Activated T-cell treated with anti-CD3 and anti-CD28 coated beads, Interleukin-2, amount 50 U/mL, for 72 hours (primary cell): ENCODE data around the gene THSD4. TPM values are rescaled to one million over a fixed set of nuclear protein-coding genes. Genes with fewer than 3 reads are reported as not detected.

Experiments
- ATAC-seq, 2 donors: fragments of 150-1000 bp; cut with Tn5 transposase; replicated peaks in 1 of 2; 2 replicates each; pipeline ENCODE4 v1.10.0; 2021; ENCODE audit warnings: moderate library complexity in 2 of 2, mild to moderate bottlenecking in 1 of 2
- DNase-seq, 2 donors: peaks; one replicate each; pipeline ENCODE4 v3.0.0; 2021 to 2022; ENCODE audit warnings: mixed read lengths in 1 of 2
- H3K27ac Mint-ChIP-seq: one replicate; pipeline ENCODE4 v1.8.0; 2022; ENCODE audit warnings: mild to moderate bottlenecking, moderate library complexity, mixed read lengths
- H3K27me3 Mint-ChIP-seq: one replicate; pipeline ENCODE4 v1.8.0; 2022; ENCODE audit warnings: low read depth, mixed read lengths
- H3K36me3 Mint-ChIP-seq, 2 donors: one replicate each; pipeline ENCODE4 v1.8.0; 2022; ENCODE audit warnings: mixed read lengths in 2 of 2, mild to moderate bottlenecking in 1 of 2; ENCODE audit not compliant: insufficient read depth in 2 of 2
- H3K4me1 Mint-ChIP-seq: one replicate; pipeline ENCODE4 v1.8.0; 2022; ENCODE audit warnings: low read depth, mixed read lengths
- H3K4me3 Mint-ChIP-seq, 2 donors: one replicate each; pipeline ENCODE4 v1.8.0; 2022; ENCODE audit warnings: mild to moderate bottlenecking in 2 of 2, mixed read lengths in 2 of 2, moderate library complexity in 2 of 2
- H3K9me3 Mint-ChIP-seq, 2 donors: one replicate each; pipeline ENCODE4 v1.8.0; 2022; ENCODE audit warnings: mixed read lengths in 2 of 2
- total RNA-seq, 2 donors: library from RNA; stranded (reverse); gene quantifications; one replicate each; pipeline ENCODE4 v1.2.3, GENCODE V29; 2022

Gene THSD4
- total RNA-seq, 2 donors from 2014 or later, result not detected

DNA sequence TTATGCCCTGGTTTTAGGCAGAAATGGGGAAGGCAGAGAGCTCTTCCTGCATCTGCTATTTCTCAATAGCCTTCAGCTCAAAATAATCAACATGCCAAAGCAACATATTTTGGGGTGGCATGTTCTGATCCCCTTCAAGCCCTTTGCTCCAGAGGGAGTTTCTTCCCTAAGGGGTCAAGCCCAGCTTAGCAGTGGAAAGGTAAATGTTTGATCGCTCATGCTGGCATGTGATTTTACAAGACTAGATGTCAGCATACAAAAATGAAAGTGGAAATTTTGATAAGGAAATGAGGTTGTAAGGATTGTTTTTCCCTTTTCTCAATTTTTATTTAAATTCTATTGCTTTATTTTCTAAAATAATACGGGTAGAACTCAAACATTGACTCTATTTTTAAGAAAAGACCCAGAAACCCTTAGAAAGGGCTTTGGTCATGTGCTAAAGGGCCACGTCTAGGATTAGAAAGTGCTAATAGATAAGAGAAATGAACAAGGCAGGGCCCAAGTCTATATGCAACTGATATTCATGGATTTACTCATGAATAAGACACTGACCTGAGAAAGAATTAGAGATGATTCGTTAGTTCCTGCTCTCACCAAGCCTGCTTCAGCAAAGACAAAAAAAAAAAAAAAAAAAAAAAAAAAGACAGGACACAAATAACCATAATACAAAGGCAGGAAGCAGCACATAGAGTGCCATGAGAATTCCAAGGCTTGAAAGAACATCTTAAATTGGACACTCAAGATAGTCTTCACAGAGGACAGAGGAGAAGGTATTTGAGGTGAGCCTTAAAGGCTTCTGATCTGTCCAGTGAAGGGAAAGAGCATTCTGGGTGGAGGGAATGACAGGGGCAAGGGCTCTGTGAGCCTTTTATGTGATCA is 640.1 kb downstream of the THSD4 start:
- no peaks in the 10 kb centered on the region for H3K36me3 Mint-ChIP-seq
- H3K9me3 Mint-ChIP-seq, result peaks cover 0 to 2% of the 10 kb centered on the region in 2 donors
- H3K4me1 Mint-ChIP-seq, result no peaks in the 10 kb centered on the region
- H3K27me3 Mint-ChIP-seq, result peaks cover 8% of the 10 kb centered on the region
- H3K4me3 Mint-ChIP-seq, result no peak overlapping the region
- DNase-seq (no peak), ATAC-seq (no peak)
- H3K27ac Mint-ChIP-seq, result no peak overlapping the region

DNA sequence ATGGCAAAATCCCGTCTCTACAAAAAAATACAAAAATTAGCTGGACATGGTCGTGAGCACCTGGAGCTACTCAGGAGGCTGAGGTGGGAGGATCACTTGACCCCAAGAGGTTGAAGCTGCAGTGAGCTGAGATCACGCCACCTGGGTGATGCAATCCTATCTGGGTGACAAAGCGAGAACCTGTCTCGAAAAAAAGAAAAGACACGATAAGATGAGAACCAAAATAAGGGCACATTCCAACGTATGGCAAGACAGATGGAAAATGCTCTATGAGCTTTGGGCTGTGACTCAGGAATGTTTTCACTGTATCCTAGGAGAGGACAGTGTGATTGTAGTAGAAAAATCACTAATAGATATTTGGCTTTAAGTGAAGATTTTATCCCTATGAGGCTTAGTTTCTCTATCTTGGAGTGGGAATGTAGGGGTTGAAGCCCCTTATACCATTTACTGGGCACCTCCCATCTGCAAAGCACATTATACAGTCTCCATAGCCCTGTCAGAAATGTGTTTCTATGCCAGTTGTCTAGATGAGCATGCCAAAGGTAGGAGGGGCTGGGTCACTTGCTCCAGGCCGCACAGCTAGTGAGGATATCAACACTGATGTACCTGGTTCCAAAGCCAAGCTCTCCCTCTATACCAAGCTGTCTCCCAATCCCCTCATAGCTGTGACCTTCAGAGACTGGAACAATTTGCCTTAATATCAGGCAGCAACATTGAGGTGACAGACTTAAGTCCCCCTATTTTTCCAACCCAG is 641.5 kb downstream of the THSD4 start:
- Mint-ChIP-seq H3K4me1 (no peaks in the 10 kb centered on the region), H3K27me3 (peaks cover 6% of the 10 kb centered on the region), H3K36me3 (peaks cover under 1 to 5% of the 10 kb centered on the region in 2 donors), H3K27ac (no peak overlapping the region), H3K4me3 (no peak overlapping the region), H3K9me3 (peaks cover 8% of the 10 kb centered on the region in 2 donors)
- no peak for ATAC-seq
- DNase-seq, result no peak

DNA sequence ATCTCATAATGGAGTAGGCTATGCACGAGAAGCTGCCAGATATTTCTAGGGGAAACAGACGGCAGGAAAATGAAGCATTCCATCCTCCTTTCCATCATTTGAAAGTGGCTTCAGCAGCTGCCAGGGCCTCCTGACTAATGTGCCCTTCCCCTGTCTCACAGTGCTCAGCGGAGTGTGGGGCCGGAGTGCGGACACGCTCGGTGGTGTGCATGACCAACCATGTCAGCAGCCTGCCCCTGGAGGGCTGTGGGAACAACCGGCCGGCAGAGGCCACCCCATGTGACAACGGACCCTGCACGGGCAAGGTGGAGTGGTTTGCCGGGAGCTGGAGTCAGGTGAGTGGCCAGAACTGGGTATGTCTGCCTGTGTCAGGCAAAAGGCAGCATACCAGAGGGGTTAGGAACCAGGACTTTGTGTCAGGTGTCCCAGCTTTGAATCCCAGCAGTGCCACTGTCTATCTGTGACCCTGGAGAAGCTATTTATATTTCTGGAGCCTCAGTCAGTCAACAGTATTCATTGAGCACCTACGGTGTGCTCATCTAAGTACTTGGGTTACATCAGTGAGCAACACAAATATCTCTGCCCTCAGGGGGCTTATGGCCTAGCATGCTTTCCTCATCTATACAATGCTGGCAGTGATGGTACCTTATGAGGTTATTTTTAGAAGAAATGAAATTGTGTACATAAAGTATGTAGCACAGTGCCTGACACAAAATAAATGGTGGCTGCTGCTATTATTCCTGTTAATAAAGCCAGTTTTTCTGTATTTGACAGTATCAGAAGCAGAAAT is 642.7 kb downstream of the THSD4 start:
- ATAC-seq (no peak), DNase-seq (no peak)
- H3K9me3 Mint-ChIP-seq, result peaks cover 10 to 12% of the 10 kb centered on the region in 2 donors
- no peak overlapping the region for H3K27ac Mint-ChIP-seq
- no peaks in the 10 kb centered on the region for H3K4me1 Mint-ChIP-seq
- H3K4me3 Mint-ChIP-seq, result no peak overlapping the region
- H3K27me3 Mint-ChIP-seq, result peaks cover 6% of the 10 kb centered on the region
- H3K36me3 Mint-ChIP-seq, result peaks cover 3 to 9% of the 10 kb centered on the region in 2 donors

DNA sequence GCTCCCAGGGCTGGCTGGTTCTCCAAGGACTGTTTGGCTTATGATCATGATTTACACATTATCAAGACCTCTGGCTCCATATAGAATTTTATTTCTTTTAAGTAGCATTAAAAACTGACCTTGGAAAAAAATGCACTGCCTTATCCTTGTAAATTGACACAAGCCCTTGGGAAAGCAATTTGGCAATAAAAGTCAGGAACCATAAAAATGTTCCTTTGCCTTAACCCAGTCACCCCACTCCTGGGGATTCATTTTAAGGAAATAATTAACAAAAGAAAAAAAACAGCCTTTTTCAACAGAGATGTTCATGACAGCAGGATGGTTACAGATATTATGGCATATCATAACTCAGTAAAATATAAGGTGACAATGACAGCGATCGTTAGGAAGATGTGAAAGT is 643.4 kb downstream of the THSD4 start:
- Mint-ChIP-seq H3K9me3 (peaks cover 10 to 12% of the 10 kb centered on the region in 2 donors), H3K27ac (no peak overlapping the region), H3K4me3 (no peak overlapping the region), H3K4me1 (no peaks in the 10 kb centered on the region), H3K36me3 (peaks cover 3 to 9% of the 10 kb centered on the region in 2 donors), H3K27me3 (peaks cover 6% of the 10 kb centered on the region)
- ATAC-seq, result no peak
- DNase-seq, result no peak

DNA sequence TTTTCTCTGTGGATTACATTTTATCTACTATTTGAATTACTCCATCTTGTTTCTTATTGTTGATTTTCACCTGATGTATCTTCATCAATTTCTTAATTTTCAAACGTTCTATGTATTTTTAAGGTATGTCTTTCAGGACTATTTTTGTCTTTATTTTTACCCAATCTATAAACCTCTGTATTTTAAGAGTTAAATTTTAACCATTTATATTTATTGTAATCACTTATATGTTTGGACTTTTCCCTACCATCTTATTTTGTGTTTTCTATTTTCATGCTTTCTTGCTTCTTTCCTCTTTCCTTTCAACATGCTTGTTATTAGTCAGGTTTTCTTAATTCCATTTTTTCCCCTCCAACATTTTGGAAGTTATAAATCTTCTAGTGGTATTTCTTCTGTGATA is 645.6 kb downstream of the THSD4 start:
- DNase-seq (no peak), ATAC-seq (no peak)
- H3K27me3 Mint-ChIP-seq, result peaks cover 6% of the 10 kb centered on the region
- no peak overlapping the region for H3K4me3 Mint-ChIP-seq
- no peak overlapping the region for H3K27ac Mint-ChIP-seq
- peaks cover 10 to 12% of the 10 kb centered on the region in 2 donors for H3K9me3 Mint-ChIP-seq
- H3K36me3 Mint-ChIP-seq, result peaks cover 3 to 9% of the 10 kb centered on the region in 2 donors
- H3K4me1 Mint-ChIP-seq, result no peaks in the 10 kb centered on the region

DNA sequence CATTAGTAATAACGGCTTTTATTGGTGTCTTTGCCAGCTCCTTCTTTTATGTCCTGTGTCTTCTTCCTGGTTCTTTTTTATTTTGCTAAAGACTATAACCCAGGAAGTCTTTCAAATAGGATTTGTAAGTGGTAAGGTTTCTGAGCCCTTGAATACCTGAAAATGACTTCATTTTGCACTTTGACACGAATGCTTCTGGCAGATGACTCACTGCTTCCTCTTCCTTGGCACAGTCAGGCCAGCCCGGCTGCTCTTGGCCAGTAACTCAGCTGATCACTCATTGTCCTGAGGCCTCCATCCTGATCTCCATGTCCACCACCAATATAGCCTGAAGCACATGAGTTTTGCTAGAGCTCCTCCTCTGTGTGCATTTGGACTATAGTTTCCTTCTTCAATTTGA is 646.4 kb downstream of the THSD4 start:
- Mint-ChIP-seq H3K27me3 (peaks cover 6% of the 10 kb centered on the region), H3K36me3 (peaks cover 3 to 9% of the 10 kb centered on the region in 2 donors), H3K27ac (no peak overlapping the region), H3K9me3 (peaks cover 10 to 12% of the 10 kb centered on the region in 2 donors), H3K4me1 (no peaks in the 10 kb centered on the region), H3K4me3 (no peak overlapping the region)
- DNase-seq, result no peak
- no peak for ATAC-seq

DNA sequence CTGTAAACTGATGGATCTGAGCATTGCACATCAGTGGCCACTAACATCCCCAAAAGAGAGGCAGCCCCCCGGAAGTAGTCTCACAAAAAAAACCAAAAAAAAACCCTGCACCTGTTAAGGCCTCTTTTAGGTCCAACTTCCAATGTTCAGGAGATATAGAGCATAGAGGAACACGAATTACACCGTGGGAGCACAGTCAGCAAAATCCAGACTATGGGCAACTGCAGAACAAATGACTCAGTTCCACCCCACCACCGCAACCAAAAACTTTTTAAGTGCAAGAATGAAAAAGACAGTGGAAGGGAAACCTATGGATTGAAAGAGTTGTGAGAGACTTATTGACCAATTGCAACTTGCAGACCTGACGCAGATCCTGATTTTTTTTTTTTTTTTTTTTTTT is 652.9 kb downstream of the THSD4 start:
- no peaks in the 10 kb centered on the region for H3K36me3 Mint-ChIP-seq
- H3K27me3 Mint-ChIP-seq, result peaks cover 11% of the 10 kb centered on the region
- DNase-seq (no peak), ATAC-seq (no peak)
- H3K4me3 Mint-ChIP-seq, result no peak overlapping the region
- H3K27ac Mint-ChIP-seq, result no peak overlapping the region
- no peaks in the 10 kb centered on the region for H3K9me3 Mint-ChIP-seq
- H3K4me1 Mint-ChIP-seq, result no peaks in the 10 kb centered on the region

DNA sequence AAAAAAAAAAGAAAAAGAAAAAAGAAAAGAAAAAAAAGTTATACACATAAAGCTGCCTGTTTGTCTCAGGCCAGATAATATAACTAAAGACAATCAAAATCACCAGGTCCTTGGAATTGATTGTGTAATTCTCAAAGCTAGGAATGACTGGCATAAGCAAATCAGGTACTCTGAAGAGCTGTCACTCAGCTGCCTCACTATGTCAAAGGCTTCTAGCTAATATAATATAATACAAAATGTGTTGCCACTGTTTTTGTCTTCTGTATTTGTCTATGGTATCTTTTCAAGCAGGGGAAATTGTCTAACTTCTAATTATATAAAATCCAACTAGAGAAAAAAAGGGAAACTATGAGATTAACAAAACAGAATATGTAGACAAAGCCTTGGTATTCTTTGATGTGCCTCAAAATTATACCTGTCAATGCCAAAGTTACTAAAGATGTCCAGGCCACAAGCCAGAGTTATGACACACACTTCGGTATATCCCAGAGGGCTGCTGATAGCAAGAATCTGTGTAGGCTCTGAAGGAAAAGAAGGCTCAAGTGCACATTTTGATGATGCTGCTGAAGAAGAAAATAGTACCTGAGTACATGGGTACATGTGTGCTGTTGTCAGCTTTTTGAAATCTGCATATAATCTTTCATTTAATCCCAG is 658.1 kb downstream of the THSD4 start:
- no peaks in the 10 kb centered on the region for H3K36me3 Mint-ChIP-seq
- ATAC-seq (no peak), DNase-seq (no peak)
- peaks cover under 1% of the 10 kb centered on the region for H3K27me3 Mint-ChIP-seq
- no peaks in the 10 kb centered on the region for H3K4me1 Mint-ChIP-seq
- H3K4me3 Mint-ChIP-seq, result no peak overlapping the region
- H3K9me3 Mint-ChIP-seq, result no peaks in the 10 kb centered on the region
- H3K27ac Mint-ChIP-seq, result no peak overlapping the region

DNA sequence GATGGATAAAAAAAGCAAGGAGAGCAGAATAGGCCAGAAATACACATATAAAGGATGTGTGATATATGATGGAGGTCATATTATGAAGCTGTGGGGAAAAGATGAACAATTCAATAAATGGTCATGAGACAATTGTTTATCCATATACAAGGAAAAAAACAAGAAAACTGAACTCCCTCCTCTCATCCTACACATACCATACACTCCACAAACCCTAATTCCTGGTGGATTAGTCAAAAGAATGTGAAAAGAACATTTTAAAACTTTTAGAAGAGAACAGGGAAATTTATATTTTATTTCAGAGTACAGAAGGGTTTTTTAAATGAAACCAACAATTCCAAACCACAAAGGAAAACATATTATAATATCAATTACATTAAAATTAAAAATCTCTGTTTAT is 660.6 kb downstream of the THSD4 start:
- no peak overlapping the region for H3K4me3 Mint-ChIP-seq
- peaks cover 9% of the 10 kb centered on the region for H3K4me1 Mint-ChIP-seq
- no peaks in the 10 kb centered on the region for H3K36me3 Mint-ChIP-seq
- no peaks in the 10 kb centered on the region for H3K9me3 Mint-ChIP-seq
- peaks cover 10% of the 10 kb centered on the region for H3K27me3 Mint-ChIP-seq
- ATAC-seq, result no peak
- no peak for DNase-seq
- H3K27ac Mint-ChIP-seq, result no peak overlapping the region

DNA sequence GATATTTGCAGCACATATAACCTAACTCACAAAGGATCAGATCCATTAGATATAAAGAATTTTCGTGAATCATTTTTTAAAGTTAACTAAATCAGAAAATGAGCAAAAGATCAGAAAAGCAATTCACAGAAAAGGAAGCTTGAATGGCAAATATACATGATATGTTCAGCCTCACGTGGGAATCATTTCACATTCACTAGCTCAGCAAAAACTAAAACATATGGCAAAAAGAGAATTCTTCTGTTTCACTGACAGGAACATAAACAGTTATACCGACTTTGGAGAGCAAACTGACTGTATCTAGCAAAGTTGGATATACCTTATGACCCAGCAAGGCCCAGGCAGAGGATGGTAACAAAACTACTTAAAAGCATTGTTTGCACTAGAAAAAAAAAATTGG is 661.0 kb downstream of the THSD4 start:
- no peak for DNase-seq
- Mint-ChIP-seq H3K4me3 (no peak overlapping the region), H3K27ac (no peak overlapping the region), H3K36me3 (no peaks in the 10 kb centered on the region), H3K4me1 (peaks cover 14% of the 10 kb centered on the region), H3K9me3 (no peaks in the 10 kb centered on the region), H3K27me3 (peaks cover 14% of the 10 kb centered on the region)
- no peak for ATAC-seq

DNA sequence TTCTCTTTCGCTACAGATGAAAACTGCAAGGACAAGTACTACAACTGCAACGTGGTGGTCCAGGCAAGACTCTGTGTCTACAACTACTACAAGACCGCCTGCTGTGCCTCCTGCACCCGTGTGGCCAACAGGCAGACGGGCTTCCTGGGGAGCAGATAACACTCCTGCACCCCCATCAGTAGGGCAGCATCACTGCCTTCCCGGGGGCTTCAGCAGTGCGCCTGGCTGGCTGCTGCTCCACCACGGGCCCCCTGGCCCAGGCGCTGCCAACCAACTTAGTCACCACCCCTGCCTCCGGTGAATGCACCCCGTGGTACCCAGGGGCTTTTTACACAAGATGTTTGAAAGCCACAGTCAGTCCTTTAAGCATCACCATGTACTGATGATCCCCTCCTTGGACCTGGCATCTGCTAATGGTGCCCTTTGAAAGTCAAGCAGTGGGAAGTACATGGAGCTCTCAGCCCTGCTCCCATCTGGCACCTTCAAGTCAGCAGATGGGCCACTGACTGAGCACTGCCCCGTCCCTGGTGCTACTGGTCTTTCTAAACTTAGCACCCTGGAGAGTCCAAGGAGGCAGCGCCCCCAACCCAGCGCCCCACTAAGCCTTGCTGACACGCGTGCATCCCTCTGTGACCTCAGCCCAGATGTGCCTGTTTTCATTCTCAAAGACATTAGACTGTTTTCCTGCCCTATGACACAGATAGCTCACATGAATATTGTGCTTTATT is 662.1 kb downstream of the THSD4 start:
- Mint-ChIP-seq H3K36me3 (no peaks in the 10 kb centered on the region), H3K27me3 (peaks cover 18% of the 10 kb centered on the region), H3K9me3 (no peaks in the 10 kb centered on the region), H3K4me3 (no peak overlapping the region), H3K27ac (no peak overlapping the region), H3K4me1 (peaks cover 17% of the 10 kb centered on the region)
- DNase-seq (no peak), ATAC-seq (no peak)
